ENCODE measurements around the gene TRIP4. TPM values are rescaled to one million over a fixed set of nuclear protein-coding genes. Genes with fewer than 3 reads are reported as not detected.

TRIP4 gene
- total and polyA plus RNA-seq, 2 experiments from 2014 or later = 13.9 to 30.6 TPM

DNA sequence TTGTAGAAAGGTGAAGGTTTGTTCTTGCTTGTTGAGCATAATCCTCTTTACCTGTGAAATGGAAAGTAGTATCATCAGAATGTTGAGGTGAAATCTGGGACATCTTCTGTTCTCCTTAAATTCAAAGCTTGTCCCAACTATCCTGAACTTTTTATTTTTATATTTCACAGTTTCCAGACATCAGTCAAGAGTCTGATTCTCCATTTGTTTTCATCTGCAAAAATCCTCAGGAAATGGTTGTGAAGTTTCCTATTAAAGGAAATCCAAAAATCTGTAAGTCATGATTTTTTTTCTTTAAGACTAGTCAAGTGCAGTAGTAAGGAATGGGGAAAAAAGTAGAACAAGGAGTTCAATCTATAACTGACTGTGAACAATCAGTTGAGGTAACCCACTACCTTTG is 57.2 kb downstream of the TRIP4 start:
- Histone ChIP-seq H3K9me3 (ENCODE audit: low read depth) (no peaks in the 10 kb centered on the region), H4K20me1 (ENCODE audit: insufficient read depth, poor library complexity, severe bottlenecking) (no peaks in the 10 kb centered on the region), H3K79me2 (no peaks in the 10 kb centered on the region), H3K27ac (peak overlapping the region; percentile 80), H3K36me3 (replicated peaks; ENCODE audit: insufficient read depth, low read depth) (no peaks in the 10 kb centered on the region), H2AFZ (no peak overlapping the region), H3K4me3 (no peak overlapping the region), H3K27me3 (no peaks in the 10 kb centered on the region), H3K4me2 (peak overlapping the region; percentile 40), H3K4me1 (ENCODE audit: insufficient read depth) (peaks cover 16% of the 10 kb centered on the region), H3K9me2 (replicated peaks; ENCODE audit: insufficient read depth) (no peaks in the 10 kb centered on the region)
- TF ChIP-seq, protein P1, sequence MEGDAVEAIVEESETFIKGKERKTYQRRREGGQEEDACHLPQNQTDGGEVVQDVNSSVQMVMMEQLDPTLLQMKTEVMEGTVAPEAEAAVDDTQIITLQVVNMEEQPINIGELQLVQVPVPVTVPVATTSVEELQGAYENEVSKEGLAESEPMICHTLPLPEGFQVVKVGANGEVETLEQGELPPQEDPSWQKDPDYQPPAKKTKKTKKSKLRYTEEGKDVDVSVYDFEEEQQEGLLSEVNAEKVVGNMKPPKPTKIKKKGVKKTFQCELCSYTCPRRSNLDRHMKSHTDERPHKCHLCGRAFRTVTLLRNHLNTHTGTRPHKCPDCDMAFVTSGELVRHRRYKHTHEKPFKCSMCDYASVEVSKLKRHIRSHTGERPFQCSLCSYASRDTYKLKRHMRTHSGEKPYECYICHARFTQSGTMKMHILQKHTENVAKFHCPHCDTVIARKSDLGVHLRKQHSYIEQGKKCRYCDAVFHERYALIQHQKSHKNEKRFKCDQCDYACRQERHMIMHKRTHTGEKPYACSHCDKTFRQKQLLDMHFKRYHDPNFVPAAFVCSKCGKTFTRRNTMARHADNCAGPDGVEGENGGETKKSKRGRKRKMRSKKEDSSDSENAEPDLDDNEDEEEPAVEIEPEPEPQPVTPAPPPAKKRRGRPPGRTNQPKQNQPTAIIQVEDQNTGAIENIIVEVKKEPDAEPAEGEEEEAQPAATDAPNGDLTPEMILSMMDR (IDR thresholded peaks at IDR 0.05; ENCODE audit: poor library complexity) = no peak
- TF ChIP-seq EZH2 (IDR thresholded peaks at IDR 0.05; ENCODE audit: borderline replicate concordance) (no peak), EZH2phosphoT487 (IDR thresholded peaks at IDR 0.05; ENCODE audit: low read depth, severe bottlenecking, unreplicated experiment) (no peak)
- DNase-seq (ENCODE audit: low spot score) = no peak

DNA sequence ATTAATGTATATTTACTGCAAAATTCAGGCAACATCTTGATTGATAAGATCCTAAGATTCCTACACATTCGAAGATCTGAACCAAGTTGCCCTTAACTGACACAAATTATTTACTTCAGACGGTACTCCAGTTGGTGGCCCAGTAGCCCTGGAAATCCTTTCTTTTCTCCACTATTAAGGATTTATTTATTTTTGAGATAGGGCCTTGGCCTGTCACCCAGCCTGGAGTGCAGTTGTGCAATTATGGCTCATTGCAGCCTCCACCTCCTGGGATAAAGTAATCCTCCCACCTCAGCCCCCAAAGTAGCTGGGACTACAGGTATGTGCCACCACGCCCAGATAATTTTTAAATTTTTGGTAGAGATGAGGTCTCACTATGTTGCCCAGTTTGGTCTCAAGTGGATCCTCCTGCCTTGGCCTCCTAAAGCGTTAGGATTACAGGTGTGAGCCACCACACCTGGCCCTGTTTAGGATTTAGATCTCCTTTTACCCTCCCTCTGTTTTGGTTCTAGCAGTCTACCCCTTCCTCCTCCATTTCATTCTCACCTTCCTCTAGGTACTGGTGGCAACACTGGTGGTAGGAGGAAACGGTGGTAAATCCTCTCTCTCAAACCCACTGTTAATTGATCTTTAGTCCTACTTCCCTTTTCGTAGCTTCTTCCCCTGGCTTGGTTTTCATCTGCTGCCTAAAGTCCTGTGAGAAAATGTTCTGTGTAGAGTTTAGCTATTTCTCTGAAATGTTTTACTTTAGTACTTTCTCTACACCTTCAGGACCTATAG is 60.1 kb downstream of the TRIP4 start:
- H3K36me3 ChIP-seq (replicated peaks; ENCODE audit: insufficient read depth, low read depth) = no peaks in the 10 kb centered on the region
- H3K4me1 ChIP-seq (ENCODE audit: insufficient read depth) = peaks cover 16% of the 10 kb centered on the region
- no peaks in the 10 kb centered on the region for H3K9me2 ChIP-seq (replicated peaks; ENCODE audit: insufficient read depth)
- no peak overlapping the region for H3K4me3 ChIP-seq
- 94% methylated on average over 6 of the region's 6 CpGs for WGBS (ENCODE audit: low lambda C conversion rate, missing lambda C conversion rate)
- no peaks in the 10 kb centered on the region for H3K27me3 ChIP-seq
- DNase-seq (ENCODE audit: low spot score) = no peak
- H4K20me1 ChIP-seq (ENCODE audit: insufficient read depth, poor library complexity, severe bottlenecking) = no peaks in the 10 kb centered on the region
- H3K79me2 ChIP-seq = no peaks in the 10 kb centered on the region
- H3K4me2 ChIP-seq = no peak overlapping the region
- H3K9me3 ChIP-seq (ENCODE audit: low read depth) = no peaks in the 10 kb centered on the region
- TF ChIP-seq EZH2 (IDR thresholded peaks at IDR 0.05; ENCODE audit: borderline replicate concordance) = no peak
- H3K27ac ChIP-seq = no peak overlapping the region
- no peak overlapping the region for H2AFZ ChIP-seq

GRCh38 chr15:64452988-64453688 is 65.5 kb downstream of the TRIP4 start:
- Histone ChIP-seq H3K79me2 (no peaks in the 10 kb centered on the region), H3K9me3 (ENCODE audit: low read depth) (no peaks in the 10 kb centered on the region), H4K20me1 (ENCODE audit: insufficient read depth, poor library complexity, severe bottlenecking) (no peaks in the 10 kb centered on the region), H3K4me3 (no peak overlapping the region), H3K4me2 (no peak overlapping the region), H2AFZ (no peak overlapping the region), H3K4me1 (ENCODE audit: insufficient read depth) (peaks cover 30% of the 10 kb centered on the region), H3K27ac (no peak overlapping the region), H3K27me3 (no peaks in the 10 kb centered on the region), H3K9me2 (replicated peaks; ENCODE audit: insufficient read depth) (no peaks in the 10 kb centered on the region), H3K36me3 (replicated peaks; ENCODE audit: insufficient read depth, low read depth) (no peaks in the 10 kb centered on the region)
- no peak for TF ChIP-seq EZH2phosphoT487 (IDR thresholded peaks at IDR 0.05; ENCODE audit: low read depth, severe bottlenecking, unreplicated experiment)
- TF ChIP-seq, protein P1 (IDR thresholded peaks at IDR 0.05; ENCODE audit: poor library complexity) = no peak
- no peak for TF ChIP-seq EZH2 (IDR thresholded peaks at IDR 0.05; ENCODE audit: borderline replicate concordance)
- DNase-seq (ENCODE audit: low spot score) = no peak
- 81% methylated on average over 6 of the region's 6 CpGs for WGBS (ENCODE audit: low lambda C conversion rate, missing lambda C conversion rate)

- DNase-seq (ENCODE audit: low spot score) = no peak
- Histone ChIP-seq H3K9me3 (ENCODE audit: low read depth) (no peaks in the 10 kb centered on the region), H3K4me1 (ENCODE audit: insufficient read depth) (peaks cover 30% of the 10 kb centered on the region), H4K20me1 (ENCODE audit: insufficient read depth, poor library complexity, severe bottlenecking) (no peaks in the 10 kb centered on the region), H3K36me3 (replicated peaks; ENCODE audit: insufficient read depth, low read depth) (no peaks in the 10 kb centered on the region), H3K4me3 (no peak overlapping the region), H3K4me2 (no peak overlapping the region), H2AFZ (no peak overlapping the region), H3K27ac (no peak overlapping the region), H3K79me2 (no peaks in the 10 kb centered on the region), H3K9me2 (replicated peaks; ENCODE audit: insufficient read depth) (no peaks in the 10 kb centered on the region), H3K27me3 (no peaks in the 10 kb centered on the region)
- TF ChIP-seq, protein P1 (IDR thresholded peaks at IDR 0.05; ENCODE audit: poor library complexity) = no peak
- TF ChIP-seq EZH2 (IDR thresholded peaks at IDR 0.05; ENCODE audit: borderline replicate concordance) (no peak), EZH2phosphoT487 (IDR thresholded peaks at IDR 0.05; ENCODE audit: low read depth, severe bottlenecking, unreplicated experiment) (no peak)
- 93% methylated on average over 1 of the region's 1 CpG for WGBS (ENCODE audit: low lambda C conversion rate, missing lambda C conversion rate)
Measured at GRCh38 chr15:64453689-64454037, 66.0 kb downstream of the TRIP4 start.

Measured in hepatocyte (in vitro differentiated cells).